GM19467 (cell line): ENCODE measurements around the gene RAB22A.

Experiments used
- ATAC-seq: cut with Tn5 transposase; IDR thresholded peaks from one replicate; pipeline ENCODE4 v1.9.1; 2021; ENCODE audit warnings: mild to moderate bottlenecking, moderate library complexity; ENCODE audit not compliant: unreplicated experiment

RAB22A gene, protein sequence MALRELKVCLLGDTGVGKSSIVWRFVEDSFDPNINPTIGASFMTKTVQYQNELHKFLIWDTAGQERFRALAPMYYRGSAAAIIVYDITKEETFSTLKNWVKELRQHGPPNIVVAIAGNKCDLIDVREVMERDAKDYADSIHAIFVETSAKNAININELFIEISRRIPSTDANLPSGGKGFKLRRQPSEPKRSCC

GRCh38 chr20:58309591-58310290 is at the start of gene RAB22A:
RAB22A (plus strand) TSS chr20:58309715; CDS start chr20:58309977, 262 bp downstream.
- peak; percentile 81 for ATAC-seq

DNA sequence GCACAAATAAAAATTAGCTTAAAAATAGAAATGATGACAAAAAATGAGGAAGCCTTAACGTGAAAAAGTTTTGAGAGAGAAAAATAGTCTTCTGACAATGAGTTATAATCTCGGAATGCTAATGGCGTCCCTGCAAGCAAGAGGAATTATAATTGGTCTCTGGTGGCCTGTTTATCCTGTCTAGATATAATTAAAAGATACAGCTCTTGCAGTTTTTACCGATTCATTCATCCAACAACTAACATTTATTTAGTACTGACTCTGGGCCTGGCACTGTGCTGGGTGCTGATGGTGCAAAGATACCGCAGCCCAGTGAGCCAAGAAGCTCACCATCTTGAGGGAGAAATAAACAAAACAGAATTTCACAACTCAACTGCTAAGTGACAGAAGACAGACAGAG is 49.5 kb upstream of the RAB22A start:
- ATAC-seq: no peak

GRCh38 chr20:58261660-58262059 is 47.9 kb upstream of the RAB22A start:
- no peak for ATAC-seq

DNA sequence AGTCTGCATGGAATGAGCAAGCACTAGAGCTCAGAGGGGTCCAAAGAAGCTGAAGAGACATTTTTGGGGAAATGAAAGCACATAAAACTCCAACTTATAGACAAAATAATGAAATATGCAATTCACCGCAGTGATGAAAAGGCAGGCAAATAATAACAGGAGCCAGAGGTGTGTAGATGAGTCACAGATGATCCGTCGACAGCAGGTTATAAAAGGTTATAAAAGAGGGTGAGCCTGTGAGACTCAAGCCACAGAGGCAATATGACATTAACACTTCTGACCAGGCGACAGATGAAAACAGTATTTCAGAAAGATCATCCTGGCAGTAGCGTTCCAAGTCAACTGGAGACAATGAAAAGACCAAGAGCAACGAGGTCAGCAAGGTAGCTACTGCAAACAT is 45.2 kb upstream of the RAB22A start:
- ATAC-seq: no peak

GRCh38 chr20:58267389-58268215 is 41.9 kb upstream of the RAB22A start:
- no peak for ATAC-seq

GRCh38 chr20:58268421-58268821 is 41.1 kb upstream of the RAB22A start:
- no peak for ATAC-seq

- ATAC-seq: no peak
Measured at GRCh38 chr20:58268936-58269619, 40.4 kb upstream of the RAB22A start.

DNA sequence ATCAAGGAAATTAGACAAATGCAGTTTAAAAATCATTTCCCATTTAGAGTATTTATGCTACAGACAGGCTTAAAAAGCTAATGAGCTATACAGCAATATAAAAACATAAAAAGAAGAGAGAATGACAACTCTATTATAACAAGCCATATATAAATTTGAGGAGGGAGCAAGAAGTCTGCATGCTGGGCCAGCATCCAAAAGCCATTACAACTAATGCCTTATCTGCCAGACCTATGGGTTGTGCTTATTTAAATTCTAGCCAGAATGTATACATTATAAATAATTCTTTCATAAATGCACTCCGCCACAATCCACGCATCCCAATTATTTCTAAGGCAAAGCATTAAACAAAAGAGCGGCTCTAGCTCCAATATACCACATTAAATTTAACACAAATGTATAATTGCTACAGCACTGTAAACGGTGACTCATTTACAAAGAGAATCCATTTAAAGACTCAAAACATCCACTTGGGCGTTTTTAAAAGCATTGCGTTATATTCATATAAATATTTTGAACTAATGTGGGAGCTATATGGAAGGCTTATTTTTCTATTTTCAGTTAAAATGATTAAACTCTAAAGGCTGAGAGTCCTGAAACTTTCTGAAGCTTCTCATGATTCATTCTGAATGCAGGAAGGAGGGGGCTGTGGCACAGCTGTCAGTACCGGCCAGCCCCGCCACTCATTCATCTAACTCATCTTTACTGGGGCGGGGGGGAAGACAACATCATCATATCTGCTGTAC is 37.7 kb upstream of the RAB22A start:
- no peak for ATAC-seq

GRCh38 chr20:58274384-58274783 is 35.1 kb upstream of the RAB22A start:
- no peak for ATAC-seq

DNA sequence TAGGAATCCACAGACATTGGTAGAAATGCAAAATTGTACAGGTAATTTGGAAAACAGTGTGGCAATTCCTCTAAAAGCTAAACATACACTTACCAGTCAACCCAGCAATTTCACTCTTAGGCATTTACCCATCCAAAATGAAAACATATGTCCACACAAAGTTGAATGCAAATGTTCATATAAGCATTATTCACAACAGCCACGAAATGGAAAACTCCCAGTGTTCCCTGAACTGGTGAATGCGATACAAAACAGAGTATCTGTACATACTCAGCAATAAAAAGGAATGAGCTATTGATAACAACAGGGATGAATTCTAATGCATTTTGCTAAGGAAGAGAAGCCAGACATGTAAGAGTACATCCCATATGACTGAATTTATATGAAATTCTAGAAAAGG is 32.4 kb upstream of the RAB22A start:
- ATAC-seq: no peak

DNA sequence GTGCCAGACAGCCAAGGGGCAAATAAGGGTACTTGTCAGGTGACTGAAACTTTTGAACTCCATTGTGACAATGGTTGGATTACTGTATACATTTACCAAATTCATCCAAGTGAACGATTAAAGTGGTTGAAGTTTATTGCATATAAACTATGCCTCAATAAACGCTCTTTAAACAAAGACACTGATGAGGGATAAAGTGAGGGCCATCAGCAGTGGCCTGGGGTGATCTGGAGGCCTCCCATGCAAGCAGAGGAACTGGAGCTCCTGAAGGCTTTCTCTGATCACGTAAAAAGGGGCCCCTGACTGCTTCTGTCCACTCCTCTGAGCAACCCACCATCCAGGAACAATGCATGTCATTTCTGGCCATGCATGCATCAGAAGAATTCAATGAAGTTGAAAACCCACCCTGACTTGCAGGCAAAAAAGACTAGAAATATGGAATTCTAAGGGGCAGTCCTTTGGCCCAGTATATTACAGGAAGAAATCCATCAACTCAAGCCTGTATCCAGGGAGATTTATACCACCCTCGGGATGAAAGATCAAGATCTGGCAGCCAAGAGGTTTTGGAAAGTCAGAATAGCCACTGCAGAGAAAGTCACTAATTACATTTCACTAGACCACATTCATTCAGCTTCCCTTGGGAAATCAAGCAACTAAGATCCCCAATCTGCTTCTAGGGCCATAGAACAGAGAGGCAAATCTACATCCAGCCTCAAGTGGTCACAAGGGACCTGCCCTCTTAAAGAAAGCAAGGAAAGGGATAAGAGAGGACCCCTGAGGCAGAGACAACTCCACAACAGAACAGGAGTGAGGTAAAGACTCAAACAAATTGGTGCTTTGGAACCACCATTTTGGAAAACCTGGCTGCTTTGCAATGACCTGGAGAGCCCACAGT is 31.7 kb upstream of the RAB22A start:
- no peak for ATAC-seq

GRCh38 chr20:58286729-58287128 is 22.8 kb upstream of the RAB22A start:
- no peak for ATAC-seq

DNA sequence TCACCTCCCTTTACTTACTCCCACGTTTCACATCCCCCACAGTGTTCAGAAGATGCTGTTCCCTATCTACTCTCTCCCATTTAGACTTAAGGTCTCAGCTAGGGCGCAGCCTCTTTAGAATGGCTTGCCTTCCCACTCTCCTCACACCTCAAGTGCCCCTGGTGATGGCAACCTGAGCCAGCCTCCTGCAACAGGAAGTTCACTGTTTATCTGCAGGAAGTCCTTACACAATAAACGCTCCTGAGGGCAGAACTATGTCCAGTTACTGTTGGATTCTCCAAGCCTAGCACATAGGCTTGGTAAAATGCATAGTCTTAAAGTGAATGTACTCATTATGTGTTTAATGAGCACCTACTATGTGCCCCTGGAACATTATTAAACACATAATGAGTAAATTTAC is 21.9 kb upstream of the RAB22A start:
- ATAC-seq: no peak

GRCh38 chr20:58289143-58289542 is 20.4 kb upstream of the RAB22A start:
- ATAC-seq: no peak

DNA sequence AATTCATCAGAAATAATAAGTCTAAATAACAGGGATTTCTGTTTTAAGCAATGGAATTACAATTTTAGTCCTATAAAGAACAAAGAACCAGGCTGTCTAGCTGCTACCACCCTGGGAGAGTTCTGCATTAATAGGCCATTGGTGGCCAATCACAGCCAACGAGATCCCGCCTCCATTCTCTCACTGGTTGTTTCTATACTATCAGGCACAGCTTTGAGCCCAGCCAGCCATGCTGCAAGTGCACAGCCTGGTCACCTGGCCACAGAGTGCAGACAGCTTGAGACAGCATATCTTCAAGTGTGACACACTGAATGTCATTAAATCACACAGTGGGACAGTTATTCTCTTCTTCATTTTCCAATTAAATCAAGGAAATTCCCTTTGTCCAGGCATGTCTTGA is 16.1 kb upstream of the RAB22A start:
- no peak for ATAC-seq

DNA sequence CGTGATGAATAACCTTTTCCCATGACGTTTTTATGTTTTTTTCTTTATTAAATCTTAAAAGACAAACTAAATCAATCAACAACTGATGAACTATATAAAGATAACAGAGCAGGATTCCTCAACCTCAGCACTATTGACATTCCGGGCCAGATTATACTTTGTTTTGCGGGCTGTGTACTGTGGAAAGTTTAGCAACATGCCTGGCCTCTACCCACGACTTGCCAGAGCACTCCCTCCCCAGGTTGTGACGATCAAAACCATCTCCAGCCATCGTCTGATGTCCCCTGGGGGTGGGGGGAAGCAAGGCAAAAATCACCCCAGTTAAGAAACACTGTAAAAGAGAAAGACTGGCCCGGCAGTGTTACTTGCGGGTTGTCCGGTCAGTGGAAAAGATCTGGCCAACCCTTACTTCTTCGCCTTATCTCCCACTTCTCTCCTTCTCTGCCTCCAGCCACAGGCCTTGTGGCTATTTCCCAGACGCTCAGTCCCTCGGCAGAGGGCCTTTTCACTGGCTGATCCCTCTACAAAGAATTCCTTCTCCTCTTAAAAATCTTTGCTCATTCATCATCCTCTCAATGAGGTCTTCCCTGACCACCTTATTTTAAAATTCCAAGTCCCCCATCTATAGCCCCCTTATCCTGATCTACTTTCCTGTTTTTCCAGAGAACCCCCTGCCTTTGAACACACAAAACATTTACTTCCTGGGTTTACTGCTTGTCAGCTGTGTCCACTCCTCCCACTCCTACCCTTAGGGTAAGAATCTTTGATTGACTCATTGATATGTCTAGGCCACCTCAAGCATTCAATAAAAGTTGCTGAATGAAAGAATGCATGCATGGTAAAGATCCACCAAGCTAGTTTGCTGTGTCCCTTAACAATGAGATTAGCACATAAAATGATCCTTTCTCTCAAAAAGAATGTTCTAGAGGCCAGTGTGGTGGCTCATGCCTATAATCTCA is 14.7 kb upstream of the RAB22A start:
- no peak for ATAC-seq

- no peak for ATAC-seq
Measured at GRCh38 chr20:58296051-58296837, 13.3 kb upstream of the RAB22A start.

DNA sequence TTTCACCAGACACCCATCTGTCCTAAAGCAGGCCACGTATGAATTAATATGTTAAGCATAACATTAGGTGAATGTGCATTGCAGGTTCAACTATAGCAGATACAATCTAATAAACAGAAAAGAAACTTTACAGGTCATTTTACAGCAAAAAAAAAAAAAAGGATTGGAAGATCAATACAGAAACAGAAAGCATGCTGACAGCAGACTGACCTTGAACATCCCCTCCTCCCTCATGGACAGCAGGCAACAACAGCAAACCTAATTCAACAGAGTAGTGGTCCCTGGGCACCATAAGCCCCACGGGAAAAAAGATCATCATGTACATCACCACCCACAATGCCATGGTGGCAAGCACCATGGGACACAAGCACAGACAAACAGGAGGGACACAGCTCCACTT is 12.1 kb upstream of the RAB22A start:
- no peak for ATAC-seq
